ENCODE data around the gene RFTN2. TPM values are rescaled to one million over a fixed set of nuclear protein-coding genes. Genes with fewer than 3 reads are reported as not detected.

Gene RFTN2
- total and polyA plus RNA-seq, 2 experiments from 2014 or later, result 1.6 to 2.2 TPM

DNA sequence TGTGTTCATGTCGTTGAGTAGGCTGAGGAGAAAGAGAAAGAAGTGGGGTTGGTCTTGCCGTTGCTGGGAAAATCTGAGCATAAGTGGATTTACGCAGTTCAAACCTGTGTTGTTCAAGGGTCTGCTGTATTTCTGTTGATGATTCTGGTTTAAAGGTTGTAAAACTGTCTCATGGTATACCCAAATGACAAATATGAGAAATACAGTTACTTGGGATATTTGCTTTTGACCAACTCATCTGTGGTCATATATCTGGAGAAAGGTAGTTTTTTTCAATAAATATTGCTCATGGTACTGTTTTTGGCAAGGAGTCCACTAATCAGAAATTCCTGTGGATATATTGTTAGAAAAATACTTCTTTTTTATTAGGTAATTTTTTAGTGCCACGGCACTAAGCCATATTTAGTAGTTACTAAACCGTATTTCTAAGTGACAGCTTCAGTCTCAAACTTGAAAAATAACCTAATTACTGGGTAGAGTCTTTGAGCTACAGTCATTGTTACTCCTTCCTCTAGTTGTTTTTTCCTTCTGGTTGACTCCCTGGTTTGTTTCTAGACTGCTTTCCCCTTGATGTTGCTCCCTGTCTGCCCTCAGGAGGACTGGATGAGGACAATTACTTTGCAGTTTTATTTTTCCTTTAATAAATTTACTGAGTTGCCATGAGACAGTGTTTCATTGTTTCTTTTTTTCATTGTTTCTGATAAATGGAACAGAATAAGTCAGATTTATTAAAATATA lies 128.1 kb downstream of the RFTN2 start:
- no peaks in the 10 kb centered on the region for H3K9me2 ChIP-seq (ENCODE audit: insufficient read depth)
- DNase-seq, result no peak
- H3K27ac ChIP-seq, result no peak overlapping the region
- H4K20me1 ChIP-seq (ENCODE audit: insufficient read depth), result no peaks in the 10 kb centered on the region
- H3K4me2 ChIP-seq (ENCODE audit: unreplicated experiment), result no peak overlapping the region
- no peak overlapping the region for H3K9ac ChIP-seq
- no peaks in the 10 kb centered on the region for H3F3A ChIP-seq (ENCODE audit: insufficient read depth)
- no peaks in the 10 kb centered on the region for H3K27me3 ChIP-seq (replicated peaks; ENCODE audit: insufficient read depth)
- no peaks in the 10 kb centered on the region for H3K4me1 ChIP-seq (ENCODE audit: insufficient read depth)
- TF ChIP-seq EZH2phosphoT487 (IDR thresholded peaks at IDR 0.05; ENCODE audit: insufficient read depth, low read depth), result no peak
- TF ChIP-seq EZH2 (IDR thresholded peaks at IDR 0.05; ENCODE audit: insufficient read depth, poor library complexity, severe bottlenecking), result no peak
- in situ Hi-C loops (cut with MboI), result no loop called here
- WGBS, 2 experiments (ENCODE audit: low coverage in 1 of 2, low lambda C conversion rate in 2 of 2, missing lambda C conversion rate in 2 of 2), result 84 to 85% methylated on average over 5 of the region's 5 CpGs
- H3K36me3 ChIP-seq (ENCODE audit: low read depth), result peaks cover 51% of the 10 kb centered on the region
- no peaks in the 10 kb centered on the region for H3K9me3 ChIP-seq (ENCODE audit: low read depth)
- peaks cover 66% of the 10 kb centered on the region for H3K79me2 ChIP-seq (ENCODE audit: insufficient read depth)
- no peak overlapping the region for H2AFZ ChIP-seq
- H3K4me3 ChIP-seq, result no peak overlapping the region

DNA sequence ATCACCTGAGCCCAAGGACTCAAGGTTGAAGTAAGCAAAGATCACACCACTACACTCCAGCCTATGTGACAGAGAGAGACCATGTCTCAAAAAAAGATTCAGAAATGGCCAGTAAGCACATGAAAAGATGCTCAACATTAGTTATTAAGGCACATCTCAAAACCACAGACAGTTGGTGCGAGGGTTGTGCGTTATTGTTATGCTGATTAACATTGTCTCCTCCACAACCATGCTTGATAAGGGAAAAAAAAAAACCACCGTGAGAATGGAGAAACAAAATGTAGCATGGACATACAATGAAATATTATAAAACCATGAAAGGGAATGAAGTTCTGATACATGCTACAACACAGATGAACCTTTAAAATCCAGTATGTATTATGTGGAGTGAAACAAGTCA lies 132.2 kb downstream of the RFTN2 start:
- TF ChIP-seq EZH2phosphoT487 (IDR thresholded peaks at IDR 0.05; ENCODE audit: insufficient read depth, low read depth), result no peak
- TF ChIP-seq EZH2 (IDR thresholded peaks at IDR 0.05; ENCODE audit: insufficient read depth, poor library complexity, severe bottlenecking), result no peak
- Histone ChIP-seq H3F3A (ENCODE audit: insufficient read depth) (no peaks in the 10 kb centered on the region), H2AFZ (no peak overlapping the region), H3K9ac (no peak overlapping the region), H3K27me3 (replicated peaks; ENCODE audit: insufficient read depth) (no peaks in the 10 kb centered on the region), H3K4me1 (ENCODE audit: insufficient read depth) (peaks cover 4% of the 10 kb centered on the region; the same call in 1 of the 2 replicates), H3K4me2 (ENCODE audit: unreplicated experiment) (no peak overlapping the region), H3K79me2 (ENCODE audit: insufficient read depth) (peaks cover 96% of the 10 kb centered on the region), H3K4me3 (no peak overlapping the region), H3K27ac (no peak overlapping the region), H3K9me3 (ENCODE audit: low read depth) (no peaks in the 10 kb centered on the region), H3K9me2 (ENCODE audit: insufficient read depth) (no peaks in the 10 kb centered on the region), H3K36me3 (ENCODE audit: low read depth) (peaks cover 45% of the 10 kb centered on the region), H4K20me1 (ENCODE audit: insufficient read depth) (0 out of 2 replicates have a peak, but pooled peaks cover 6% of the 10 kb centered on the region)
- WGBS, 2 experiments (ENCODE audit: low coverage in 1 of 2, low lambda C conversion rate in 2 of 2, missing lambda C conversion rate in 2 of 2), result 79 to 84% methylated on average over 3 of the region's 3 CpGs
- in situ Hi-C loops (cut with MboI), result no loop called here
- no peak for DNase-seq

DNA sequence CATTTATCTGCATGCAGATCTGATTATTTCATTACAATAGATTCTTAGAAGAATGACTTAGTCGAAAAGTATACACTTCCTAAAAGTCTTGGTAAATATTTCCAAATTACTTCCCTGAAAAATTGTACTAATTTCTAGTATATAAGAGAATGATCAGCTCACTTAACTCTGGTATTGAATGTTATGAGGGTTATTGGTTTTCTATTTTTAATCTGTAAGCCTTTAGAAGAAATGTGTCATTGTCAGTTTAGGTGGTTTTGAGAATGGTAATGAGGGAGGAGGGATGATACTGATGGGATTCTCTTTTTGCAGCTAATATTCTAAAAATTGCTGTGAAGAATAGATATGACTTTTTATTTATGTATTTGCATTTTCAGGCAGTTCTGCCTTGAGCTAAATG lies 135.7 kb downstream of the RFTN2 start:
- DNase-seq, result no peak
- Histone ChIP-seq H3K27me3 (replicated peaks; ENCODE audit: insufficient read depth) (no peaks in the 10 kb centered on the region), H3K4me3 (no peak overlapping the region), H3K9ac (no peak overlapping the region), H4K20me1 (ENCODE audit: insufficient read depth) (0 out of 2 replicates have a peak, but pooled peaks cover 6% of the 10 kb centered on the region), H3K9me2 (ENCODE audit: insufficient read depth) (no peaks in the 10 kb centered on the region), H3K79me2 (ENCODE audit: insufficient read depth) (peaks cover 96% of the 10 kb centered on the region), H3K4me2 (ENCODE audit: unreplicated experiment) (no peak overlapping the region), H3K36me3 (ENCODE audit: low read depth) (peaks cover 43% of the 10 kb centered on the region), H3F3A (ENCODE audit: insufficient read depth) (no peaks in the 10 kb centered on the region), H3K27ac (no peak overlapping the region), H3K9me3 (ENCODE audit: low read depth) (no peaks in the 10 kb centered on the region), H3K4me1 (ENCODE audit: insufficient read depth) (peaks cover 4% of the 10 kb centered on the region; the same call in 1 of the 2 replicates), H2AFZ (no peak overlapping the region)
- in situ Hi-C loops (cut with MboI), result no loop called here
- WGBS, 2 experiments (ENCODE audit: low coverage in 1 of 2, low lambda C conversion rate in 2 of 2, missing lambda C conversion rate in 2 of 2), result 16 to 26% methylated on average over 1 of the region's 1 CpG
- TF ChIP-seq EZH2 (IDR thresholded peaks at IDR 0.05; ENCODE audit: insufficient read depth, poor library complexity, severe bottlenecking) (no peak), EZH2phosphoT487 (IDR thresholded peaks at IDR 0.05; ENCODE audit: insufficient read depth, low read depth) (no peak)

DNA sequence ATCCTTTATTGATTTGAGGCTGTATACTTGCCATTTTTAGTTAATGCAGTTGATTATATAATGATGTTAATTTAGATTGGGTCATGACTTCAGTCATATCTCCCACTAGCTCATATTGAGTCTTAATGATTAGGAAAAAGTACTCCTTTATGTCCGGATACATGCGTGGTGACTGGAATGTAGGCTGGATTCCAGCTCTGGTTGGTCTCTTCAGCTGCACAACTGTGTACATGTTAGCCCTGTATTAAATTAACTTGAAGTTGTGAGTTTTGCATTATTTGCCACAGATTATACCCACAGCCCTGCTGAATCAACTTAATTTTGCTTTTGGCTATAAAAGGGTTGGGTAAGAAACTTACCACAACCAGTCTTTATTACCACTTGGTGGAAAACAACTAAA lies 137.0 kb downstream of the RFTN2 start:
- no peaks in the 10 kb centered on the region for H3K9me2 ChIP-seq (ENCODE audit: insufficient read depth)
- H3K4me3 ChIP-seq, result no peak overlapping the region
- in situ Hi-C loops (cut with MboI), result no loop called here
- 0 out of 2 replicates have a peak, but pooled peaks cover 6% of the 10 kb centered on the region for H4K20me1 ChIP-seq (ENCODE audit: insufficient read depth)
- TF ChIP-seq EZH2 (IDR thresholded peaks at IDR 0.05; ENCODE audit: insufficient read depth, poor library complexity, severe bottlenecking) (no peak), EZH2phosphoT487 (IDR thresholded peaks at IDR 0.05; ENCODE audit: insufficient read depth, low read depth) (no peak)
- WGBS, 2 experiments (ENCODE audit: low coverage in 1 of 2, low lambda C conversion rate in 2 of 2, missing lambda C conversion rate in 2 of 2), result 40 to 57% methylated on average over 2 of the region's 2 CpGs
- H3K9me3 ChIP-seq (ENCODE audit: low read depth), result no peaks in the 10 kb centered on the region
- peaks cover 5% of the 10 kb centered on the region; the same call in 1 of the 2 replicates for H3F3A ChIP-seq (ENCODE audit: insufficient read depth)
- peaks cover 96% of the 10 kb centered on the region for H3K79me2 ChIP-seq (ENCODE audit: insufficient read depth)
- H3K27me3 ChIP-seq (replicated peaks; ENCODE audit: insufficient read depth), result no peaks in the 10 kb centered on the region
- H2AFZ ChIP-seq, result no peak overlapping the region
- DNase-seq, result peak; percentile 14
- H3K27ac ChIP-seq, result no peak overlapping the region
- H3K9ac ChIP-seq, result no peak overlapping the region
- no peak overlapping the region for H3K4me2 ChIP-seq (ENCODE audit: unreplicated experiment)
- peaks cover 8% of the 10 kb centered on the region for H3K4me1 ChIP-seq (ENCODE audit: insufficient read depth)
- peaks cover 36% of the 10 kb centered on the region for H3K36me3 ChIP-seq (ENCODE audit: low read depth)

Small RNA genes lying within 50 kb of the gene (small RNA-seq; reads per million reads assigned to genes)
- gene AC020550.1 (ENCODE audit: low read depth, low replicate concordance), result not detected

Other genes starting within 250 kb of the RFTN2 start
- 216 and 288 TPM in 2 replicates for gene SF3B1, start 240.6 kb downstream of the RFTN2 start, total RNA-seq (2014; rRNA removed; shearing (Covaris generic))
- gene SF3B1, start 240.6 kb downstream of the RFTN2 start, polyA plus RNA-seq (2016; fragmentation: Nextera tagmentation; extraction: Ambion mirVana), result 146 and 196 TPM in 2 replicates
- gene COQ10B, start 222.0 kb downstream of the RFTN2 start, total RNA-seq (2014; rRNA removed; shearing (Covaris generic)), result 40.4 and 44.1 TPM in 2 replicates
- 57.7 and 59.4 TPM in 2 replicates for gene COQ10B, start 222.0 kb downstream of the RFTN2 start, polyA plus RNA-seq (2016; fragmentation: Nextera tagmentation; extraction: Ambion mirVana)
- gene HSPD1, start 175.7 kb downstream of the RFTN2 start, total RNA-seq (2014; rRNA removed; shearing (Covaris generic)), result 106 and 151 TPM in 2 replicates
- 209 and 214 TPM in 2 replicates for gene HSPD1, start 175.7 kb downstream of the RFTN2 start, polyA plus RNA-seq (2016; fragmentation: Nextera tagmentation; extraction: Ambion mirVana)
- gene HSPE1, start 175.2 kb downstream of the RFTN2 start, total RNA-seq (2014; rRNA removed; shearing (Covaris generic)), result 54.6 and 83.3 TPM in 2 replicates
- gene HSPE1, start 175.2 kb downstream of the RFTN2 start, polyA plus RNA-seq (2016; fragmentation: Nextera tagmentation; extraction: Ambion mirVana), result 180 and 188 TPM in 2 replicates
- gene MOB4, start 159.5 kb downstream of the RFTN2 start, total RNA-seq (2014; rRNA removed; shearing (Covaris generic)), result 32.2 and 45.8 TPM in 2 replicates
- 57.6 and 67.1 TPM in 2 replicates for gene MOB4, start 159.5 kb downstream of the RFTN2 start, polyA plus RNA-seq (2016; fragmentation: Nextera tagmentation; extraction: Ambion mirVana)
- gene MARS2, start 29.8 kb upstream of the RFTN2 start, total RNA-seq (2014; rRNA removed; shearing (Covaris generic)), result 4.0 and 5.8 TPM in 2 replicates
- gene MARS2, start 29.8 kb upstream of the RFTN2 start, polyA plus RNA-seq (2016; fragmentation: Nextera tagmentation; extraction: Ambion mirVana), result 3.0 and 3.3 TPM in 2 replicates
- not detected in 2 replicates for gene BOLL, start 109.7 kb upstream of the RFTN2 start, total RNA-seq (2014; rRNA removed; shearing (Covaris generic))
- not detected in 2 replicates for gene BOLL, start 109.7 kb upstream of the RFTN2 start, polyA plus RNA-seq (2016; fragmentation: Nextera tagmentation; extraction: Ambion mirVana)
- gene PLCL1, start 129.0 kb upstream of the RFTN2 start, total RNA-seq (2014; rRNA removed; shearing (Covaris generic)), result 2.3 TPM in 2 replicates
- 0.44 and 0.80 TPM in 2 replicates for gene PLCL1, start 129.0 kb upstream of the RFTN2 start, polyA plus RNA-seq (2016; fragmentation: Nextera tagmentation; extraction: Ambion mirVana)

Measured in GM23248 (cell line).